HG03521 (cell line): Measurements from ENCODE around the gene SYNGR4.

Experiments used
- ATAC-seq: cut with Tn5 transposase; IDR thresholded peaks from one replicate; pipeline ENCODE4 v1.9.1; 2021; ENCODE audit warnings: mild to moderate bottlenecking, moderate library complexity; ENCODE audit not compliant: unreplicated experiment

SYNGR4 gene

GRCh38 chr19:48395499-48395898 lies 31.3 kb downstream of the SYNGR4 start:
- ATAC-seq: no peak

- no peak for ATAC-seq
Observed at GRCh38 chr19:48396016-48396823, 32.1 kb downstream of the SYNGR4 start.

GRCh38 chr19:48396824-48397176 lies 32.6 kb downstream of the SYNGR4 start:
- ATAC-seq: no peak

GRCh38 chr19:48397263-48398101 lies 33.3 kb downstream of the SYNGR4 start:
- ATAC-seq: no peak

- no peak for ATAC-seq
Observed at GRCh38 chr19:48398102-48398374, 33.9 kb downstream of the SYNGR4 start.

GRCh38 chr19:48398375-48399235 lies 34.4 kb downstream of the SYNGR4 start:
- ATAC-seq: peak; percentile 61

- ATAC-seq: no peak
Observed at GRCh38 chr19:48400018-48400742, 36.0 kb downstream of the SYNGR4 start.

- no peak for ATAC-seq
Observed at GRCh38 chr19:48401287-48401686, 37.1 kb downstream of the SYNGR4 start.

GRCh38 chr19:48403606-48404005 lies 39.4 kb downstream of the SYNGR4 start:
- ATAC-seq: peak; percentile 48

GRCh38 chr19:48405010-48405659 lies 41.0 kb downstream of the SYNGR4 start:
- ATAC-seq: no peak

GRCh38 chr19:48405850-48406249 lies 41.7 kb downstream of the SYNGR4 start:
- no peak for ATAC-seq

GRCh38 chr19:48413879-48414587 lies 49.9 kb downstream of the SYNGR4 start:
- ATAC-seq: no peak

GRCh38 chr19:48415395-48415794 lies 51.2 kb downstream of the SYNGR4 start:
- ATAC-seq: no peak

GRCh38 chr19:48415806-48416221 lies 51.6 kb downstream of the SYNGR4 start:
- no peak for ATAC-seq

- no peak for ATAC-seq
Observed at GRCh38 chr19:48417421-48417820, 53.3 kb downstream of the SYNGR4 start.

GRCh38 chr19:48418317-48419064 lies 54.3 kb downstream of the SYNGR4 start:
- ATAC-seq: no peak

- ATAC-seq: peak; percentile 62
Observed at GRCh38 chr19:48419158-48419920, 55.2 kb downstream of the SYNGR4 start.

- ATAC-seq: no peak
Observed at GRCh38 chr19:48421548-48421947, 57.4 kb downstream of the SYNGR4 start.
